Skeletal muscle tissue (tissue), 4 donors: ENCODE data around the gene FANCD2OS. TPM values are rescaled to one million over a fixed set of nuclear protein-coding genes. Genes with fewer than 3 reads are reported as not detected.
"Not testable (repeated sequence)": the region's sequence is repeated elsewhere in the genome, so short reads cannot be mapped to it uniquely, and the experiment has no call there.

ENCODE experiments used
- H3K27ac ChIP-seq: one replicate; pipeline ENCODE4 v1.7.0; 2013; ENCODE audit warnings: mild to moderate bottlenecking, low read depth, low read length, inconsistent platforms
- H3K27me3 ChIP-seq, 3 donors: one replicate each; pipeline ENCODE4 v1.7.0; 2013; ENCODE audit warnings: low read length in 3 of 3; ENCODE audit not compliant: control insufficient read depth in 3 of 3, insufficient read depth in 3 of 3
- H3K36me3 ChIP-seq, 3 donors: one replicate each; pipeline ENCODE4 v1.7.0; 2013; ENCODE audit warnings: low read length in 3 of 3; ENCODE audit not compliant: control insufficient read depth in 3 of 3, insufficient read depth in 3 of 3
- H3K4me1 ChIP-seq, 3 donors: one replicate each; pipeline ENCODE4 v1.7.0; 2013; ENCODE audit warnings: low read length in 3 of 3, mild to moderate bottlenecking in 3 of 3; ENCODE audit not compliant: control insufficient read depth in 3 of 3, insufficient read depth in 3 of 3
- H3K4me3 ChIP-seq, 3 donors: one replicate each; pipeline ENCODE4 v1.7.0; 2013; ENCODE audit warnings: low read length in 3 of 3
- H3K9ac ChIP-seq, 3 donors: one replicate each; pipeline ENCODE4 v1.7.0; 2013; ENCODE audit warnings: low read length in 3 of 3, mild to moderate bottlenecking in 3 of 3, moderate library complexity in 2 of 3, low read depth in 1 of 3
- H3K9me3 ChIP-seq, 3 donors: one replicate each; pipeline ENCODE4 v1.7.0; 2013; ENCODE audit warnings: low read length in 3 of 3; ENCODE audit not compliant: control insufficient read depth in 3 of 3
- total RNA-seq: library from RNA; depleted of rRNA; stranded (reverse); fragments of >200 nt; gene quantifications from one replicate; pipeline ENCODE4 v1.2.3, GENCODE V29; 2014
- donor health status: Osteomylitis.

FANCD2OS gene
- total RNA-seq, 1 donor from 2014 or later, result not detected

- Histone ChIP-seq H3K36me3 (no peaks in the 10 kb centered on the region), H3K4me1 (no peaks in the 10 kb centered on the region), H3K4me3 (no peak overlapping the region), H3K9ac (no peak overlapping the region), H3K9me3 (no peaks in the 10 kb centered on the region), H3K27me3 (peaks cover 5 to 8% (median 7%) of the 10 kb centered on the region in 3 donors), H3K27ac (no peak overlapping the region)
Measured at GRCh38 chr3:10106919-10107318, 1.1 kb downstream of the FANCD2OS start.

DNA sequence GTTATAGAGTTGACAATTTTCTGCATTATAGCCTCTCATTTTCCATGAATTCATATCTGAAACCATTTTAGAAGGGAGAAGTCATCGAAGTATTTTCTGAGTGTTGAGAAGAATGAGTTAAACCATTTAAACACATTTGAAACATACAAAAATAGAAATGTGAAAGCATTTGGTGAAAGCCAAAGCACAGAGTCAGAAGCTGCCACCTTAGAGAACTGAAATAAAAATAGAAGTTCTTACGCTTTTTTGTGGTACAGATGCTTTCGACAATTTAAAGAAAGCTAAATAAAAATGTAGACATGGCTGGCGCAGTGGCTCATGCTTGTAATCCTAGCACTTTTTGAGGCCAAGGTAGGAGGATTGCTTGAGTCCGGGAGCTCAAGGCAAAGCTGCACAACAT, 9.0 kb downstream of the FANCD2OS start:
- no peaks in the 10 kb centered on the region for H3K36me3 ChIP-seq
- no peak overlapping the region for H3K27ac ChIP-seq
- no peaks in the 10 kb centered on the region for H3K27me3 ChIP-seq
- H3K9me3 ChIP-seq, result no peaks in the 10 kb centered on the region
- H3K9ac ChIP-seq, result no peak overlapping the region
- no peaks in the 10 kb centered on the region for H3K4me1 ChIP-seq
- H3K4me3 ChIP-seq, result no peak overlapping the region

DNA sequence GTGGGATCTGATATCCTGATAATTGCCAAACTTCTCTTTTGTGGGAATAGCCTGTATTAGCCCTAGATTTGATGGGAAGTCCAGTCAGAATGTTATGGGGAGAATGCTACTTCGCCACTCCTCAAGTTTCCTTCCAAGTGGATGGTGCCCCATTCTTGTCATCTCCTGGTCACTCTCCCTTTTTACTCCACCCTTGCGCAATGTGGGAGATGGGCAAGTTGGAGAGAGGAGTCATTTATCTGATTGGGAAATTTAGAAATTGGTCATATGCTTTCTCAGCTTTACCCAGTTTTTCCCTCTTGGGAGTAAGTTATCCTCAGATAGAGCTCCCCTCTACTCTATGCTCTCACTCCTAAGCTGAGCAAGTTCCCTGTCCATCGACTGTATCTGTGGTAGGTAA, 14.4 kb downstream of the FANCD2OS start:
- Histone ChIP-seq H3K9ac (no peak overlapping the region), H3K36me3 (peaks cover 0 to 1% (median 0%) of the 10 kb centered on the region in 3 donors), H3K9me3 (no peaks in the 10 kb centered on the region), H3K4me1 (no peaks in the 10 kb centered on the region), H3K27ac (no peak overlapping the region), H3K4me3 (no peak overlapping the region), H3K27me3 (no peaks in the 10 kb centered on the region)

DNA sequence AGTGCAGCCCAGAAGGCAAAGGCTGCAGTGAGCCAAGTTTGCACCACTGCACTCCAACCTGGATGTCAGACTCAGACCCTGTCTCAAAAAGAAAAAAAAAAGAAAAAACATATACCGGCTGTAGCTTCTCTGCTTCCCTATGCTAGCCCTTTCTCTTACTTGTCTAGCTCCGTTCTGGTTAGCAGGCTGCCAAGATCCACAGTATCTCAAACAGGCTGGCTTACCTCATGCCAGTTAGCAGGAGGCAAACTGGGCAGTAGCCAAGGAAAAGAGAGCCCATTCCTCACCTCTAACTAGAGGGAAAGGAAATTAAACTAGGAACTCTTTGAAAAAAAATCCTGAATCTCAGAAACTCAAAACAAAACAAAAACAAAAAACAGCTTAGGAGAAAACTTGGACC, 16.7 kb downstream of the FANCD2OS start:
- H3K27ac ChIP-seq, H3K36me3 ChIP-seq, H3K9ac ChIP-seq, H3K9me3 ChIP-seq, H3K27me3 ChIP-seq, H3K4me3 ChIP-seq, H3K4me1 ChIP-seq: not testable (repeated sequence)

DNA sequence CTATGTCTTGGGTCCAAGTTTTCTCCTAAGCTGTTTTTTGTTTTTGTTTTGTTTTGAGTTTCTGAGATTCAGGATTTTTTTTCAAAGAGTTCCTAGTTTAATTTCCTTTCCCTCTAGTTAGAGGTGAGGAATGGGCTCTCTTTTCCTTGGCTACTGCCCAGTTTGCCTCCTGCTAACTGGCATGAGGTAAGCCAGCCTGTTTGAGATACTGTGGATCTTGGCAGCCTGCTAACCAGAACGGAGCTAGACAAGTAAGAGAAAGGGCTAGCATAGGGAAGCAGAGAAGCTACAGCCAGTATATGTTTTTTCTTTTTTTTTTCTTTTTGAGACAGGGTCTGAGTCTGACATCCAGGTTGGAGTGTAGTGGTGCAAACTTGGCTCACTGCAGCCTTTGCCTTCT, 17.3 kb downstream of the FANCD2OS start:
- H3K36me3 ChIP-seq, H3K4me3 ChIP-seq, H3K9ac ChIP-seq, H3K27ac ChIP-seq, H3K4me1 ChIP-seq, H3K27me3 ChIP-seq, H3K9me3 ChIP-seq: not testable (repeated sequence)

- Histone ChIP-seq H3K4me1 (no peaks in the 10 kb centered on the region), H3K36me3 (peaks cover 0 to 1% (median 0%) of the 10 kb centered on the region in 3 donors), H3K27me3 (no peaks in the 10 kb centered on the region), H3K9ac (no peak overlapping the region), H3K4me3 (no peak overlapping the region), H3K9me3 (no peaks in the 10 kb centered on the region), H3K27ac (no peak overlapping the region)
Measured at GRCh38 chr3:10090179-10090578, 17.9 kb downstream of the FANCD2OS start.

DNA sequence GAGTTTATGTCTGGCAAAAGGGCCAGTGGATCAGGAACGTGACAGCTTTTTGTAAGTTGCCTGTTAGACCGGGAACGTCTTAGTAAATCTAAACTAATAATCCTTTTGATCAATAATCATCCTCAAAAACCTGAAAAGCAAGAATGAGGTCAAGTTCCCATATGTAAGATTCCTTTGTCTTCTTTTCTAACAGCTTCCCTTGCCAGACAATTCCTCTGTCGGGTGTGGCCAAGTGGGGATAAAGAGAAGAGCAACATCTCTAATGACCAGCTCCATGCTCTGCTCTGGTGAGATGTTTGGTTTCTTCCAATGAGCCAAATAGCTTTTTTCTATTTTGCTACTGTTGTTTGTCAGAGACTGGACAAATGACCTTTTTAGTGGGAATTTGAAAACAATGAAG, 19.8 kb downstream of the FANCD2OS start:
- no peak overlapping the region for H3K9ac ChIP-seq
- H3K9me3 ChIP-seq, result no peaks in the 10 kb centered on the region

DNA sequence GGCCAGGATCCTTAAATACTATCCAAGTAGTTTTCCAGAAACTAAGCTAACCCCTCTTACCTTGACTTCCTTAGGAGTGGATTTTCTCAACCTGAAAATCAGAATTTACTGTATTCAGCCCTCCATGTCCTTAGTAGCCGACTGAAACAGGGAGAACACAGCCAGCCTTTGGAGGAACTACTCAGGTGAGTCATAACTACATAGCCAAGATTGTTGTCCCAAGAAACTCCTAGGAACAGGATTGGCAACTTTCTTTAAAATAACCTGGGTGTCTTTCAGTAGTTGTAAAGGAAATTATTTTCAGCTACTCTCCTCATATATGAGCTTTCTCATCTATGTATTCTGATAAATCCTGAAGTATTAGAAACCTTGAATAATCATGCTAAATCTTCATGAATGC, 22.3 kb downstream of the FANCD2OS start:
- Histone ChIP-seq H3K4me1 (no peaks in the 10 kb centered on the region), H3K27me3 (no peaks in the 10 kb centered on the region), H3K9me3 (no peaks in the 10 kb centered on the region), H3K9ac (no peak overlapping the region), H3K4me3 (no peak overlapping the region), H3K36me3 (no peaks in the 10 kb centered on the region), H3K27ac (no peak overlapping the region)

More for the DNA sequence above, 19.8 kb downstream of the FANCD2OS start:
- H3K27ac ChIP-seq, result no peak overlapping the region
- H3K36me3 ChIP-seq, result peaks cover 0 to under 1% (median 0%) of the 10 kb centered on the region in 3 donors
- H3K4me1 ChIP-seq, result no peaks in the 10 kb centered on the region
- H3K4me3 ChIP-seq, result no peak overlapping the region
- no peaks in the 10 kb centered on the region for H3K27me3 ChIP-seq

DNA sequence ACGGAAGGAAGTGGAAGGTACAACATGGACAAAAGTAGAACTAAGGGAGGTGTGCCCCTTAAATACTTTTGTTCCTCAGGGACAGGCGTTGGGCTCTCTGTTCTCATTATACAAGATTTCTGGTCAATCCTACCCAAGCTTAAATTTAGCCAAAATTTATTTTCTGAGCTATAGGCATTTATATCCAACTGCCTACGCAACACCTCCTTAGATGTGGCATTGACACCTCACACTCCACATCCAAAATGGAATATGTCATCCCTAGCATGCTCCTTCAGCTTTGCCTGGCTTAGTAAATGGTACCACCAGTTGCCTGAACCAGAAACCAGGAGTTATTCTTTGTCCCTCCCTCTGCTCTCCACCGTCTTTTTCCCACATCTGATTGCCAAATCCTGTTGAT, 26.2 kb downstream of the FANCD2OS start:
- no peaks in the 10 kb centered on the region for H3K36me3 ChIP-seq
- no peaks in the 10 kb centered on the region for H3K9me3 ChIP-seq
- no peak overlapping the region for H3K27ac ChIP-seq
- H3K27me3 ChIP-seq, result no peaks in the 10 kb centered on the region
- no peaks in the 10 kb centered on the region for H3K4me1 ChIP-seq
- H3K9ac ChIP-seq, result no peak overlapping the region
- no peak overlapping the region for H3K4me3 ChIP-seq

DNA sequence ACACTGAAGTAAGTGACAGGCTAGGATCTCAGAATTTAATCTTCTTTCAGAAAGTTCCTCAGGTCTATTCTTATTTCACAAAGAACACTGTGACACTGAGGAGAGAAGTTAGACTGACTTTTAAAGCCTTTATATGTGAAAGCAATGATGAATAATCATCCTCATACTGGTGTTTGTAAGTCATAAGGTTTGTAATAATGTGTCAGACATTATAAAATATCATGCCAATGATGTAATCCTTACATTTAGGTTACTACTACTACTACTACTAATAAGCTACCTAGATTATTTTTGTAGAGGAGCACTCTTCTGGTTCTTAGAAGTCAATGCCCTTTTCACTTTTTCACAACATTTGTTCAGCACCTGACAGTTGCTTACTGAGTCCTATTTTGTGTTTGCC, 33.4 kb downstream of the FANCD2OS start:
- H3K27me3 ChIP-seq, result no peaks in the 10 kb centered on the region
- H3K27ac ChIP-seq, result no peak overlapping the region
- no peaks in the 10 kb centered on the region for H3K36me3 ChIP-seq
- no peaks in the 10 kb centered on the region for H3K4me1 ChIP-seq
- H3K9ac ChIP-seq, result no peak overlapping the region
- H3K4me3 ChIP-seq, result no peak overlapping the region
- no peaks in the 10 kb centered on the region for H3K9me3 ChIP-seq

GRCh38 chr3:10070077-10070476, 38.0 kb downstream of the FANCD2OS start:
- not testable (repeated sequence) for H3K4me3 ChIP-seq, H3K9me3 ChIP-seq, H3K27me3 ChIP-seq

More at GRCh38 chr3:10070077-10070476, 38.0 kb downstream of the FANCD2OS start:
- H3K36me3 ChIP-seq, H3K27ac ChIP-seq, H3K4me1 ChIP-seq, H3K9ac ChIP-seq: not testable (repeated sequence)
